Measurements from ENCODE around the gene ABR.
"Not testable (repeated sequence)": the region's sequence is repeated elsewhere in the genome, so short reads cannot be mapped to it uniquely, and the experiment has no call there.

Gene ABR

DNA sequence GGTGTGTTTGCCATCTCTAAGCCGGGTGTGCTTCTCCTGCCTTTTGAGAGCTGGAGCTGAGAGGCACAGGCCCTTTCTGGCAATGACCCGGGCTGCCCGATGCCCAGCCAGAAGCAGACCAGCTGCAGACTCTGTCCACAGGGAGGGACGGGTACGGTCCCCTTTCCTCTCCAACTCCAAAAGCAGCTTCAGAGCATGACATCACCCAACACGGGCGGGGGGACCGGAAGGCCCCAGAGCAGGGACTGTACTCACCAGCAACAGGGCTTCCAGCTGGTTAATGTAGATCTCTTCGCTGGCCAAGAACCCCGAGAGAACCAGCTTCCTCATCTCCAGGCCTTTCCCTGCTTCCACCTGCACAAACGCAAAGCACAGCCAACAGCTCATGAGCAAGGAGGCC, 79.4 kb downstream of the ABR start:
- Histone ChIP-seq H3K36me3 (ENCODE audit: control insufficient read depth, insufficient read depth, low read length) (no peaks in the 10 kb centered on the region), H3K27me3 (ENCODE audit: control insufficient read depth, insufficient read depth, low read length) (no peaks in the 10 kb centered on the region), H3K4me1 (ENCODE audit: control insufficient read depth, insufficient read depth, low read length) (no peaks in the 10 kb centered on the region), H3K4me3 (ENCODE audit: low read depth, low read length) (no peak overlapping the region), H3K9ac (ENCODE audit: low read depth, low read length) (no peak overlapping the region), H3K9me3 (ENCODE audit: control insufficient read depth, insufficient read depth, low read length) (no peaks in the 10 kb centered on the region), H3K27ac (ENCODE audit: low read depth, low read length) (no peak overlapping the region)

DNA sequence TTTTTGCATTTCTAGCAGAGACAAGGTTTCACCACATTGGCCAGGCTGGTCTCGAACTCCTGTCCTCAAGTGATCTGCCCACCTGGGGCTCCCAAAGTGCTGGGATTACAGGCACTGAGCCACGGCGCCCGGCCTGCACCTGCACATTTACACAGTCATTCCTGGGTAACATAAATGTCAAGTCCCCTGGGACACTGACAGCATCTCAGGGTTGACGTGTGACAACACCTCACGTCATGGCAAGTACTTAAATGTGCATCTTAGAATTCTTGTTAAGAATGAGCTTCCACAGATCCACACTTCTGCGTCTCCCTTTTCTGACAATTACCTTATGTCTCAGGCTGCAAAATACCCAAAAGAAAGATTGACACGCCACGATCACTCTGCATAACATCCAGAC, 80.5 kb downstream of the ABR start:
- Histone ChIP-seq H3K27ac (ENCODE audit: low read depth, low read length) (no peak overlapping the region), H3K36me3 (ENCODE audit: control insufficient read depth, insufficient read depth, low read length) (no peaks in the 10 kb centered on the region), H3K9me3 (ENCODE audit: control insufficient read depth, insufficient read depth, low read length) (no peaks in the 10 kb centered on the region), H3K9ac (ENCODE audit: low read depth, low read length) (no peak overlapping the region), H3K4me3 (ENCODE audit: low read depth, low read length) (no peak overlapping the region), H3K4me1 (ENCODE audit: control insufficient read depth, insufficient read depth, low read length) (no peaks in the 10 kb centered on the region), H3K27me3 (ENCODE audit: control insufficient read depth, insufficient read depth, low read length) (no peaks in the 10 kb centered on the region)

DNA sequence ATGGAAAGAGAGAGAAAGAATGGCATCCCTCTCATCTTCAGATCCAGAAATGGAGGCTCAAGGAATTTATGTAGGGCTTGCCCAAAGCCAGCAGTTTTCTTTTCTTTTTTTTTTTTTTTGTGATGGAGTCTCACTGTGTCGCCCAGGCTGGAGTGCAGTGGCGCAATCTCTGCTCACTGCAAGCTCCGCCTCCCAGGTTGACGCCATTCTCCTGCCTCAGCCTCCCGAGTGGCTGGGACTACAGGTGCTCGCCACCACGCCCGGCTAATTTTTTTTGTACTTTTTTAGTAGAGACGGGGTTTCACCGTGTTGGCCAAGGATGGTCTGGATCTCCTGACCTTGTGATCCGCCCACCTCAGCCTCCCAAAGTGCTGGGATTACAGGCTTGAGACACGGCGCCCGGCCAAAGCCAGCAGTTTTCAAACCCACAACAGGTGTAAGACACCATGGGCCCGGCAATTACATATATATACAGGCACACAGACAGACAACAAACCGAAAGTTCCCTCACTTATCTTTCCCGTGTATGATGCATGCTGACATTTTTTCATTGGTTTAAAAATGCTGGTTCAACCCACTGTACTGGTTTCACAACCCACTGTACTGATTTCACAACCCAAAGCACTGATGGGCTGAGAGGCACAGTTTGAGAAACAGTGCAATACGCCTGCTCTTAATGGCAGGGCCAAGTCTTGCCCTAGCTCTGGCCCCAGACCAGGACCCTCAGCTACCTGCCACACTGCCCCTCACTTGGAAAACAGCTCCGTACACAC, 81.6 kb downstream of the ABR start:
- H3K9ac ChIP-seq (ENCODE audit: low read depth, low read length); H3K27ac ChIP-seq (ENCODE audit: low read depth, low read length); H3K27me3 ChIP-seq (ENCODE audit: control insufficient read depth, insufficient read depth, low read length); H3K4me3 ChIP-seq (ENCODE audit: low read depth, low read length); H3K4me1 ChIP-seq (ENCODE audit: control insufficient read depth, insufficient read depth, low read length); H3K9me3 ChIP-seq (ENCODE audit: control insufficient read depth, insufficient read depth, low read length); H3K36me3 ChIP-seq (ENCODE audit: control insufficient read depth, insufficient read depth, low read length): not testable (repeated sequence)

DNA sequence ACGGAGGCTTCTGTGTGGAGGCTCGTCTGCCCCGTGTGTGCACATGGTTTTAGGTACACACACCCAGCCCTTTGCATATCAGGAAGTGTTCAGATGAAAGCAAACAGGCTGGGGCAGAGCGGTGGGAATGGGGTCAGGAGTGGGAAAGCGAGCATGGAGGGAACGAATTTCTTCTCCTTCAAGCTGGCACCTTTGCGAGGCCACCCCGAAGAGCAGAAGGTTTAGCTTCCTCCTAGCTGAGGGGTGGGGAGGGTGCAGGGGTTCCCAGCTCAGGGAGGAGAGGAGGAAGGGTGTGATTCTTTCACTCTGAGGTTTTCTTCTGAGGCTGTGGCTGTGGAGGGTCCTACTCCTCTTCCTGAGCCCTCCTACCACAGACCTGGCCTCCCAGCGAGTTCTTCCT, 83.6 kb downstream of the ABR start:
- no peaks in the 10 kb centered on the region for H3K36me3 ChIP-seq (ENCODE audit: control insufficient read depth, insufficient read depth, low read length)
- H3K9ac ChIP-seq (ENCODE audit: low read depth, low read length), result no peak overlapping the region
- H3K9me3 ChIP-seq (ENCODE audit: control insufficient read depth, insufficient read depth, low read length), result no peaks in the 10 kb centered on the region
- H3K27me3 ChIP-seq (ENCODE audit: control insufficient read depth, insufficient read depth, low read length), result no peaks in the 10 kb centered on the region
- H3K4me3 ChIP-seq (ENCODE audit: low read depth, low read length), result no peak overlapping the region
- H3K4me1 ChIP-seq (ENCODE audit: control insufficient read depth, insufficient read depth, low read length), result no peaks in the 10 kb centered on the region
- H3K27ac ChIP-seq (ENCODE audit: low read depth, low read length), result no peak overlapping the region

DNA sequence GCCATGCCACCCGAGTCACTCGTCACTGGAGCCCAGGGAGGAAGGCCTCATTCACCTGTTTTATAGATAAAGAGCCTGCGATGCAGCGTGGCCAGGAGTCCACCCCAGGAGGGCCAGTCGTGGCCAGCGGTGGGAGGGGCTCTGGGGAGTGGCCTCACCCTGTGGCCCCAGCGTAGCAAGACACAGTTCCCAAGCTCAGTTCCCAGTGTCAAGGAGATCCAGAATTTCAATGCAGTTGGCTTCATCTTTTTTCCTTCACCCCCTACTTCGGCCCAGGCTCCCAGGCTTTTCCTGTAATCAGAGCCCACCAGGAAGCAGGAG, 84.0 kb downstream of the ABR start:
- Histone ChIP-seq H3K9me3 (ENCODE audit: control insufficient read depth, insufficient read depth, low read length) (no peaks in the 10 kb centered on the region), H3K9ac (ENCODE audit: low read depth, low read length) (no peak overlapping the region), H3K4me3 (ENCODE audit: low read depth, low read length) (no peak overlapping the region), H3K27me3 (ENCODE audit: control insufficient read depth, insufficient read depth, low read length) (no peaks in the 10 kb centered on the region), H3K27ac (ENCODE audit: low read depth, low read length) (no peak overlapping the region), H3K4me1 (ENCODE audit: control insufficient read depth, insufficient read depth, low read length) (no peaks in the 10 kb centered on the region), H3K36me3 (ENCODE audit: control insufficient read depth, insufficient read depth, low read length) (no peaks in the 10 kb centered on the region)

DNA sequence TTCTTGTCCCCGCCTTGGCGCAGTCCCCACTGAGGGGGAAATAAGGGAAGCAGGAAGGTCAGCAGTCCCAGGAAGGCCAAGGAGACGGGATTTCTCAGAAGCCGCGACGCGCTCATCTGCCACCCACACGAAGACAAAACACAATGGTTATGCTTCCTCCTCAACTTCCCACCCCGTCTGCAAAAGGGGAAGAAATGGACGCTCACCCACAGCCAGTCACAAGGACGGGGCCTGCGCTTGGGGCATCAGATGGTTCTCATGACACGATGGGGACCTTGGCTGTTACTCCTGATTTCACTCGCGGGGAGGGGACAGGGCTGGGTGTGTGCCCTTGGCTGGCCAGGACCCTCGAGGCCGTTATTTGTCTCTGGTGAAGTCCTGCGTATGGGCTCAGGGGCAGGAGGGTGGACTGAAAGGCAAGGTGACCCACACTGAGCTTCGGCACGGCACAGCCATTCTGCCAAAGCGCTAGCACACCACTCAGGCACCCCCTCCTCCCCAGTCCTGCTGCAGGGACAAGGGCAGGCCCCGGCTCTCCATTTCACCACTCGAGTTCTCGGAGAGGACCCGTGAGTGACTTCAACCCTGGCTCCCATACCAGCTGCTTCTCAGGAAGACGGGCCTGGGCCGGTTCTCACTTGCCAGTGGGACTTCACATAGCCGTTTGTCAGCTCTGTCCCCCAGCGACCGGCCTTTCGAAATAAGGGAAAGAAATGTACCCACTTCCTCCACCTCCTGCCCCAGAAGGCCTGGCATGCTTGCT, 84.5 kb downstream of the ABR start:
- Histone ChIP-seq H3K4me3 (ENCODE audit: low read depth, low read length) (no peak overlapping the region), H3K27ac (ENCODE audit: low read depth, low read length) (no peak overlapping the region), H3K27me3 (ENCODE audit: control insufficient read depth, insufficient read depth, low read length) (no peaks in the 10 kb centered on the region), H3K9ac (ENCODE audit: low read depth, low read length) (no peak overlapping the region), H3K36me3 (ENCODE audit: control insufficient read depth, insufficient read depth, low read length) (no peaks in the 10 kb centered on the region), H3K9me3 (ENCODE audit: control insufficient read depth, insufficient read depth, low read length) (no peaks in the 10 kb centered on the region), H3K4me1 (ENCODE audit: control insufficient read depth, insufficient read depth, low read length) (no peaks in the 10 kb centered on the region)

DNA sequence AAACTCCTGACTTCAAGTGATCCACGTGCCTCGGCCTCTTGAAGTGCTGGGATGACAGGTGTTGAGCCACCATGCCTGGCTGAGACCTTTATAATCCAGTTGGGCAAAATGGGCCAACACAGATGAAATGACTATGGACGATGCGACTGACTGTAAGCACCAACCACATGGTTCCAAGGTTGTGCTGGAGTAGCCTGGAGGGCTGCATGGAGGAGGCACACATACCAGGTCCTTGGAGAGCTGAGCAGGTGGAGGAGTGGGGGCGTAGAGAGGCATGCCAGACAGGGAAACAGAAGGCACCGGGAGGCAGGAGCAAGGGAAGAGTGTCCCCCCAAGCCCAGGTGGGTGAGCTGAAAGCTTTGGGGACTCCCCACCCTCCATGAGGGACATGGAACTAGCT, 85.2 kb downstream of the ABR start:
- no peaks in the 10 kb centered on the region for H3K27me3 ChIP-seq (ENCODE audit: control insufficient read depth, insufficient read depth, low read length)

DNA sequence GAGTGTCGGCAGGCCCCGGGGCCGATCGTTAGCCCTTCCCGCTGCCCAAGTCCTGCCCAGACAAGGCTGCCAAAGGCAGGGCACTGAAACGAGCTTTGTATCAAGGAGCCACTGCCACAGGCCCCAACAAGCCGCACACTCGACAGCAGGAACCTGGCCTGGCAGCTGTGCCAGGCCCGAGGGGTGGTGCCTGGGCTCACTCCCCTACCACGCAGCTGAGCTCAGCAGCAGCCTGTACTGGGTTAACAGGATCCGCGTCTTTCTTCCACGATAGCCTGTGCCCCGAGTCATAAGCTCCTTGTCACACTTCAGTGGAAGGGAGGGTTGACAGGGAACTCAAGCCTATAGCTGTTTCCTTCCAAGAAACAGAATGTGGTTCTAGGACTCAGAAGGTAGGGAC, 87.9 kb downstream of the ABR start:
- Histone ChIP-seq H3K27ac (ENCODE audit: low read depth, low read length) (no peak overlapping the region), H3K9me3 (ENCODE audit: control insufficient read depth, insufficient read depth, low read length) (no peaks in the 10 kb centered on the region), H3K4me1 (ENCODE audit: control insufficient read depth, insufficient read depth, low read length) (peaks cover 7% of the 10 kb centered on the region; the same call in 1 of the 2 replicates), H3K36me3 (ENCODE audit: control insufficient read depth, insufficient read depth, low read length) (no peaks in the 10 kb centered on the region), H3K9ac (ENCODE audit: low read depth, low read length) (no peak overlapping the region), H3K4me3 (ENCODE audit: low read depth, low read length) (no peak overlapping the region), H3K27me3 (ENCODE audit: control insufficient read depth, insufficient read depth, low read length) (no peaks in the 10 kb centered on the region)

More for the DNA sequence above, 85.2 kb downstream of the ABR start:
- no peaks in the 10 kb centered on the region for H3K36me3 ChIP-seq (ENCODE audit: control insufficient read depth, insufficient read depth, low read length)
- no peak overlapping the region for H3K27ac ChIP-seq (ENCODE audit: low read depth, low read length)
- no peak overlapping the region for H3K9ac ChIP-seq (ENCODE audit: low read depth, low read length)
- no peak overlapping the region for H3K4me3 ChIP-seq (ENCODE audit: low read depth, low read length)
- H3K9me3 ChIP-seq (ENCODE audit: control insufficient read depth, insufficient read depth, low read length), result no peaks in the 10 kb centered on the region
- H3K4me1 ChIP-seq (ENCODE audit: control insufficient read depth, insufficient read depth, low read length), result no peaks in the 10 kb centered on the region

DNA sequence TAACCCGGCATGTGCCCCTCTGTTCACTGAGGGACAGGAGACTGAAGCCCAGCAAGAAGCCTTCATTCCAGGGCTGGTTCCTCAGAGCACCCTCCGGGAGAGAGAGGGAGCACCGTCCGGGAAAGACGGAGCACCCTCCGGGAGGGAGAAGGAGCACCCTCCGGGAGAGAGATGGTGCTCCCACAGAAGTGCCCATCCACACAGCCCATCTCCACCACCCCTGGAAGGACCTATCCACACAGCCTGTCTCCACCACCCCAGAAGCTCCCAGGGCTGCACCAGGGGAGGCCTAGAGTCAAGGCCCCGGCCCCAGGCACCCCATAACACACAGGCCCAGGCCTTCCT, 88.6 kb downstream of the ABR start:
- Histone ChIP-seq H3K27ac (ENCODE audit: low read depth, low read length) (no peak overlapping the region), H3K27me3 (ENCODE audit: control insufficient read depth, insufficient read depth, low read length) (no peaks in the 10 kb centered on the region), H3K4me1 (ENCODE audit: control insufficient read depth, insufficient read depth, low read length) (peaks cover 7% of the 10 kb centered on the region; the same call in 1 of the 2 replicates), H3K9me3 (ENCODE audit: control insufficient read depth, insufficient read depth, low read length) (no peaks in the 10 kb centered on the region), H3K4me3 (ENCODE audit: low read depth, low read length) (no peak overlapping the region), H3K36me3 (ENCODE audit: control insufficient read depth, insufficient read depth, low read length) (no peaks in the 10 kb centered on the region), H3K9ac (ENCODE audit: low read depth, low read length) (no peak overlapping the region)

DNA sequence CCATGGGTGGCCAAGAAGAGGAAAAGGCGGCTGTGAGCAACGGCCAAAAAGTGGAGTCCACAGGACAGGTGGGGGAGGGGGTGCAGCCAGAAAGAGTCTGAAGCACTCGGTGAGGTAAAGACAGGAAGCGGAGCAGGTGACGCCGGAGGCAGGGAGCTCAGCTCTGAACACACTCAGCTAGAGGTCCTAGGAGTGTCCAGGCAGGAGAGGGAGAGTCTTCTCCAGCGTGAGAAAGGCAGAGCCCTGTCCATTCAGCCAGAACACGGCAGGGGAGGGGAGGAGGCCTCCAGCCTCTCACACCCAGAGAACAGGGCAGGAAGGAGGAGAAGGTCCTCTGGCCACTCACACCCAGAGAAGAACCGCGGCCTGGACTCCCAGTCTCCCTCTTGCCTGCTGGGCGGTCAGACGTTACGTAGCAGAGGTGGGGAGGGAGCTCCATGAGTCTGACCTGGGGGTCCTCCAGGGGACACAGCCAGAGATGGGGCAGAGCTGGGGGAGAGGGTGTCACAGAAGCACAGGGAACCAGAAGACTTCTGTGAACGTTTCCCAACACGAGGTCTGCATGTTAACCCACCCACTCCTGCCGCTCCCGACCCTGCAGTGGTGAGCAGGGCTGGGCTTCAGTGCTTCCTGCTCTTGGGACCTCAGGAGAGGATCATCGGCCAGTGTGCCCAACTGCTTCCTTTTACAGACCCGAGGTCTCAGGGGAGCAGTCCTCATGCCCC, 89.2 kb downstream of the ABR start:
- peaks cover 7% of the 10 kb centered on the region; the same call in 1 of the 2 replicates for H3K4me1 ChIP-seq (ENCODE audit: control insufficient read depth, insufficient read depth, low read length)
- H3K9me3 ChIP-seq (ENCODE audit: control insufficient read depth, insufficient read depth, low read length), result no peaks in the 10 kb centered on the region
- no peaks in the 10 kb centered on the region for H3K27me3 ChIP-seq (ENCODE audit: control insufficient read depth, insufficient read depth, low read length)
- H3K4me3 ChIP-seq (ENCODE audit: low read depth, low read length), result no peak overlapping the region
- no peak overlapping the region for H3K9ac ChIP-seq (ENCODE audit: low read depth, low read length)
- no peak overlapping the region for H3K27ac ChIP-seq (ENCODE audit: low read depth, low read length)
- H3K36me3 ChIP-seq (ENCODE audit: control insufficient read depth, insufficient read depth, low read length), result no peaks in the 10 kb centered on the region

DNA sequence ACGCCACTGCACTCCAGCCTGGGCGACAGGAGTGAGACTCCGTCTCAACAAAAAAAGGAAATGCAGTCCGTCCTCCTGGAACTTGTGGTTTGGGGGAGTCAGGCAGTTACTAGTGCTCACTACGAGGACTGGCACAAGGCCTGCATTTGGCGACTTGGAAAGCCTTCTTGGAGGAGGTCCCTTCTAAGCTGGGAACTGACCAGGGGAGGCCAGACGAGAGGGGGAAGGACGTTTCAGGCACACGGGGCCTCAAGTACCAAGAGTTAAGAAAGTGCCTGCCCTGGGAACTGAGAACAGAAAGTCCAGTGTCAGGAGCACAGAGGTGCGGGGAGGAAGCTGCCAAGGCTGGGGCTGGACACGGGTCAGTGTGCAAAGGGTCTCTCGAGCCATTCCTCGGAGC, 89.9 kb downstream of the ABR start:
- H3K9ac ChIP-seq (ENCODE audit: low read depth, low read length), result no peak overlapping the region
- H3K27ac ChIP-seq (ENCODE audit: low read depth, low read length), result no peak overlapping the region
- H3K27me3 ChIP-seq (ENCODE audit: control insufficient read depth, insufficient read depth, low read length), result no peaks in the 10 kb centered on the region
- H3K9me3 ChIP-seq (ENCODE audit: control insufficient read depth, insufficient read depth, low read length), result no peaks in the 10 kb centered on the region
- H3K4me3 ChIP-seq (ENCODE audit: low read depth, low read length), result no peak overlapping the region
- peaks cover 7% of the 10 kb centered on the region; the same call in 1 of the 2 replicates for H3K4me1 ChIP-seq (ENCODE audit: control insufficient read depth, insufficient read depth, low read length)
- no peaks in the 10 kb centered on the region for H3K36me3 ChIP-seq (ENCODE audit: control insufficient read depth, insufficient read depth, low read length)

Data from HUES48 (cell line).